Activated CD4-positive, alpha-beta T cell treated with anti-CD3 and anti-CD28 coated beads for 36 hours (primary cell): ENCODE results near the gene DNAH8. TPM values are rescaled to one million over a fixed set of nuclear protein-coding genes. Genes with fewer than 3 reads are reported as not detected.

ENCODE experiments used
- ATAC-seq: fragments of 200-7000 bp; cut with Tn5 transposase; one replicate; pipeline ENCODE4 v1.10.0; 2021; ENCODE audit warnings: mild to moderate bottlenecking, moderate library complexity
- CTCF ChIA-PET: fragments of 350-600 bp; sonication (Branson Sonifier 250); formaldehyde crosslinking; loops from one replicate; lab custom pipeline; 2021; ENCODE audit warnings: antibody characterized with exemption; lab: Charles Lee
- POLR2A ChIA-PET: fragments of 350-600 bp; sonication (Branson Sonifier 250); formaldehyde crosslinking; loops from one replicate; lab custom pipeline; 2021; ENCODE audit warnings: antibody characterized with exemption, inconsistent platforms; lab: Charles Lee
- DNase-seq: peaks from one replicate; pipeline ENCODE4 v3.0.0-alpha.2; 2020
- H3K27ac Mint-ChIP-seq: one replicate; pipeline ENCODE4 v1.8.0; 2021; ENCODE audit warnings: mixed read lengths
- H3K27me3 Mint-ChIP-seq: one replicate; pipeline ENCODE4 v1.8.0; 2021; ENCODE audit warnings: mixed read lengths
- H3K36me3 Mint-ChIP-seq: one replicate; pipeline ENCODE4 v1.8.0; 2021; ENCODE audit warnings: low read depth, mixed read lengths
- H3K4me1 Mint-ChIP-seq: one replicate; pipeline ENCODE4 v1.8.0; 2021; ENCODE audit warnings: mixed read lengths
- H3K4me3 Mint-ChIP-seq: one replicate; pipeline ENCODE4 v1.8.0; 2021; ENCODE audit warnings: mild to moderate bottlenecking, moderate library complexity, mixed read lengths
- H3K9me3 Mint-ChIP-seq: one replicate; pipeline ENCODE4 v1.8.0; 2021; ENCODE audit warnings: low read depth, mixed read lengths
- intact Hi-C, 2 experiments: fragments of 100-400 bp; cut with DNase I in 1 of 2; cut with micrococcal nuclease in 1 of 2; formaldehyde crosslinking; loops; one replicate each; pipeline versions ENCODE4 v1.14.2 to v1.15.1; 2022 to 2024; cut with DNase I, micrococcal nuclease
- total RNA-seq, 2 experiments: library from RNA; stranded (reverse); gene quantifications; one replicate each; pipeline ENCODE4 v1.2.3, GENCODE V29; 2021

Gene DNAH8
- total RNA-seq, 2 experiments from 2014 or later, result 0.02 TPM; not detected in 1

GRCh38 chr6:39077882-39078594 is 362.9 kb downstream of the DNAH8 start:
- intact Hi-C loops, result no loop called here
- H3K4me3 Mint-ChIP-seq, result no peak overlapping the region
- no peak overlapping the region for H3K27ac Mint-ChIP-seq
- no peaks in the 10 kb centered on the region for H3K27me3 Mint-ChIP-seq
- POLR2A ChIA-PET, result no interaction called here
- no peak for ATAC-seq
- no peaks in the 10 kb centered on the region for H3K36me3 Mint-ChIP-seq
- CTCF ChIA-PET, result no interaction called here
- DNase-seq, result no peak
- no peaks in the 10 kb centered on the region for H3K9me3 Mint-ChIP-seq
- H3K4me1 Mint-ChIP-seq, result peaks cover 6% of the 10 kb centered on the region

GRCh38 chr6:39078695-39079094 is 363.6 kb downstream of the DNAH8 start:
- H3K4me3 Mint-ChIP-seq, result no peak overlapping the region
- DNase-seq (no peak), ATAC-seq (no peak)
- no peak overlapping the region for H3K27ac Mint-ChIP-seq
- intact Hi-C loops, result no loop called here
- peaks cover 2% of the 10 kb centered on the region for H3K27me3 Mint-ChIP-seq
- H3K9me3 Mint-ChIP-seq, result no peaks in the 10 kb centered on the region
- ChIA-PET CTCF (interaction anchor here (1.5 kb wide), 1 partner anchor 82 kb away, joined by 3 read pairs; no protein-coding TSS in a partner anchor), POLR2A (no interaction called here)
- H3K4me1 Mint-ChIP-seq, result peaks cover 6% of the 10 kb centered on the region
- H3K36me3 Mint-ChIP-seq, result no peaks in the 10 kb centered on the region

- no peak overlapping the region for H3K27ac Mint-ChIP-seq
- intact Hi-C loops, result no loop called here
- POLR2A ChIA-PET, result no interaction called here
- DNase-seq (no peak), ATAC-seq (no peak)
- no peaks in the 10 kb centered on the region for H3K9me3 Mint-ChIP-seq
- H3K4me1 Mint-ChIP-seq, result peaks cover 6% of the 10 kb centered on the region
- peaks cover 4% of the 10 kb centered on the region for H3K27me3 Mint-ChIP-seq
- CTCF ChIA-PET, result interaction anchor here (0.6 to 1.5 kb wide), 2 partner anchors 13 to 83 kb away, joined by 3 read pairs; no protein-coding TSS in a partner anchor
- no peak overlapping the region for H3K4me3 Mint-ChIP-seq
- no peaks in the 10 kb centered on the region for H3K36me3 Mint-ChIP-seq
Measured at GRCh38 chr6:39079197-39080125, 364.4 kb downstream of the DNAH8 start.

Other genes with a start within 250 kb of the DNAH8 start
- gene BTBD9, start 75.4 kb upstream of the DNAH8 start, total RNA-seq, result 10 to 100 TPM in 1 of 2 experiments, 1 to 10 TPM in 1; 8.2 to 12.2 TPM
- 100 to 1,000 TPM; 150 to 152 TPM for gene GLO1, start 12.2 kb upstream of the DNAH8 start, total RNA-seq